Measurements from ENCODE around the gene CRACDL. TPM values are rescaled to one million over a fixed set of nuclear protein-coding genes. Genes with fewer than 3 reads are reported as not detected.
"Not testable (repeated sequence)": the region's sequence is repeated elsewhere in the genome, so short reads cannot be mapped to it uniquely, and the experiment has no call there.

Gene CRACDL
- polyA plus RNA-seq, 10 donors: 1.2 to 3.0 (median 1.8) TPM

DNA sequence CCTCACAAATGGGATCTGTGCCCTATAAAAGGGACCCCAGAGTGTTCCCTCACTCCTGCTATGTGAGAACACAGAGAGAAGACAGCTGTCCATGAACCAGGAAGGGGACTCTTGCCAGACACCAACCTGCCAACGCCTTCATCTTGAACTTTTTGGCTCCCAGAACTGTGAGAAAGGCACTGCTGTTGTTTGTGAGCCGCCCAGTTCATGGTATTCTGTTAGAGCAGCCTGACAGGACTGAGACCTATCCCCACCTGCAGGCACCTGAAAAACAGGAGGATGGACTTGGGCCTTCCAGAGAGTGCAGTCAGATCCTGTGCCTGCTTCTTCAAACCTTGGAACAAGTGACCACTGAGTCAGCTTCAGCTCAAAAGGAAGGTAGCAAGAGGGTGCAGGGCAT lies 51.4 kb downstream of the CRACDL start:
- DNase-seq: no peak

GRCh38 chr2:98883780-98884211 lies 52.2 kb downstream of the CRACDL start:
- no peak for DNase-seq

- DNase-seq: no peak
Measured at GRCh38 chr2:98882971-98883779, 52.9 kb downstream of the CRACDL start.

DNA sequence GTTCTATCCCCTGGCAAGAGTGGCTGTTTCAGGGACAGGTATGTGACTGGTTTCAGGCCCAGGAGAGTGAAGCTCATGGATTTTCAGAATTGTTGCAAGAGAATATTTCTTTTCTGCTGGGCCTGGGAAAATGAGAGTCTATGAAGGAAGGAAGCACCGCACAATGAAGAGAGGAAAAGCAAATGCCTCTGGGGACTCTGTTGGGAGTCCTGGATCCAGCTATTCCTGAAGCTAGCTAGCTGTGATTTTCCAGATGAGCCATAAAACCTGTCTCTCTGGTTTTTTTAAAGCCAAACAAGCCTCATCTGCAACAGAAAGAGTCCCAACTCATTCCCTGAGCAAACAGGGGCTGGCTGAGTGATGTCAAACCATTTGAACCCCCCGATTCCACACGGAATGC lies 53.7 kb downstream of the CRACDL start:
- DNase-seq: no peak

- DNase-seq: no peak
Measured at GRCh38 chr2:98881153-98881650, 54.8 kb downstream of the CRACDL start.

GRCh38 chr2:98880266-98881152 lies 55.5 kb downstream of the CRACDL start:
- DNase-seq: no peak

DNA sequence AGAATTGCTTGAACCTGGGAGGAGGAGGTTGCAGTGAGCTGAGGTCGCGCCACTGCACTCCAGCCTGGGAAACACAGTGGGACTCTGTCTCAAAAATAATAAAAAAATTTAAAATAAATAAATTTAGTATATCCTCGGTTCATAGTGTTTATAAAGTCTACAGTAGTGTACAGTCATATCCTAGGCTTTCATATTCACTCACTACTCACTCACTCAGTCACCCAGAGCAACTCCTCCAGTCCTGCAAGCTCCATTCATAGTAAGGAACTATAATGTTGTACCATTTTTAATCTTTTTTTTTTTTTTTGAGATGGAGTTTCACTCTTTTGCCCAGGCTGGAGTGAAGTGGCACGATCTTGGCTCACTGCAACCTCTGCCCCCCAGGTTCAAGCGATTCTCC lies 58.4 kb downstream of the CRACDL start:
- not testable (repeated sequence) for DNase-seq

DNA sequence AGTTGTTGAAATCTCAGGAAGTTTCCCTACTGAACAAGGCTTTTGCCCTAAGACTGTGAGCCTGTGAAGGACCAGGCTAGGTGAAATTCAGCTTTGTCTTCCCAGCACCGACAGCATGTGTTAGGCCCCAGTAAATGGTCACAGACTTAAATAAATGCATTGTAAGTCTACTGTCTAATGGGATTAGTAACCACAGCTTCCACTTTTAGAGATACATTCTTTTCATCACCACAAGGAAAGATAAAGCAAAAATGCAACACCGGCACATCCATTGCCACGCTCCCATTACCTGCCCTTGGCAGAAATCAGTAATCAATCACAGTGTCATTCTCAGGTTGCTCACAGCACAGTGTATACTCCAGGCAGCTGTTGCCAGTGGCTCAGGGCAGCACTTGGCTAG lies 59.3 kb downstream of the CRACDL start:
- DNase-seq: no peak

- no peak for DNase-seq
Measured at GRCh38 chr2:98875746-98876145, 60.3 kb downstream of the CRACDL start.

GRCh38 chr2:98875081-98875728 lies 60.8 kb downstream of the CRACDL start:
- no peak for DNase-seq

- DNase-seq: no peak
Measured at GRCh38 chr2:98874186-98874689, 61.8 kb downstream of the CRACDL start.

DNA sequence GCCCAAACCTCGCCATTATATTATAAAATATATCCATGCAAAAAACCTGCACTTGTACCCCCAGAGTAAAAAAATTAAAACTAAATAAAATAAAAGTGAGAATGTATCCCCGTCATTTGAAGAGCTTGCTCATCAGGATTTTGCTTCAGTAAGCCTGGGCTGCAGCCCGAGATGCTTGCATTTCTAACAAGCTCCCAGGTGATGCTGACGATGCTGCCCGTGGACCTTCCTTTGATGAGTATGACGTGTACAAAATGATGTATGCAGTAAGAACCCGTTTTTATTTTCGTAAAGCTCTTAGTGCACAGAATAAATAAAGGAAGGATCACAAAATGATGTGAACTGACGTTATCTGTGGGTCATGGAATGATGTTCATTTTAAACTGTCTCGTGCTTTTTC lies 63.5 kb downstream of the CRACDL start:
- no peak for DNase-seq

DNA sequence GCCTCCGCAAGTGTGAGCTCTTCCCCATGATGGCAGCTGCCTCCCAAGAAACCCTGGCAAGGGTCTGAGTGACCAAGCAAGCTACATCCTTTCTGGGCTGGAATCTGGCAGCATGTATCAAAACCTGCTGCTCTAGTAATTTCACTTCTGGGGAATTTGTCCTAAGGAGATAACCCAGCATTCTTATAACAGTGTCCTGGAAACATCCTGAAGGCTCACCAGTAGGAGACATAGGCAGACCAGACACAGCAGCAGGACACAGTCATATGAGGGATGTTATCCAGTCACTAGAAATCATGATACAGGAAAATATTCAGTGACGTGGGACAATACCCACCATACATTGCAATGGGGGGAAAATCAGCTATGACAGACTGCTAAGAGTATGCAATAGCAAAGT lies 64.5 kb downstream of the CRACDL start:
- no peak for DNase-seq

GRCh38 chr2:98870516-98871158 lies 65.4 kb downstream of the CRACDL start:
- DNase-seq: no peak

GRCh38 chr2:98869870-98870269 lies 66.2 kb downstream of the CRACDL start:
- peak; percentile 12 to 25 (median 12) for DNase-seq

DNA sequence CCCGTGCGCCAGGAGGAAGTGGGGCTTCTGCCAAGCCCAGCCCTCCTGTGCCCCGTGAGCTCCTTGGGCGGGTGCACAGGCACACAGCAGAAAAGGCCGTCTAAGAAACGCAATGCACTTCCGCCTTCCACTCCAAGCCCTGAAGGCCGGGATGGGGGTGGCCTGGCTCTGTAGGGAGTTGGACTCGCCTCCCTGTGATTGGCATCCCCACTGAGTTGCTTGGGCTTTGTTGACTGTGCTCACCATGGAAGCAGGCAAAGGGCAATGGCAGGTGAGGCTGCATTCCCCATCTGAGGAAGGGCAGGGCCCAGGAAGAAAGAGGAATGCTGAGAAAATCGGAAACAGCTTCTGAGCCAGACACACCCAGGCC lies 66.8 kb downstream of the CRACDL start:
- no peak for DNase-seq

DNA sequence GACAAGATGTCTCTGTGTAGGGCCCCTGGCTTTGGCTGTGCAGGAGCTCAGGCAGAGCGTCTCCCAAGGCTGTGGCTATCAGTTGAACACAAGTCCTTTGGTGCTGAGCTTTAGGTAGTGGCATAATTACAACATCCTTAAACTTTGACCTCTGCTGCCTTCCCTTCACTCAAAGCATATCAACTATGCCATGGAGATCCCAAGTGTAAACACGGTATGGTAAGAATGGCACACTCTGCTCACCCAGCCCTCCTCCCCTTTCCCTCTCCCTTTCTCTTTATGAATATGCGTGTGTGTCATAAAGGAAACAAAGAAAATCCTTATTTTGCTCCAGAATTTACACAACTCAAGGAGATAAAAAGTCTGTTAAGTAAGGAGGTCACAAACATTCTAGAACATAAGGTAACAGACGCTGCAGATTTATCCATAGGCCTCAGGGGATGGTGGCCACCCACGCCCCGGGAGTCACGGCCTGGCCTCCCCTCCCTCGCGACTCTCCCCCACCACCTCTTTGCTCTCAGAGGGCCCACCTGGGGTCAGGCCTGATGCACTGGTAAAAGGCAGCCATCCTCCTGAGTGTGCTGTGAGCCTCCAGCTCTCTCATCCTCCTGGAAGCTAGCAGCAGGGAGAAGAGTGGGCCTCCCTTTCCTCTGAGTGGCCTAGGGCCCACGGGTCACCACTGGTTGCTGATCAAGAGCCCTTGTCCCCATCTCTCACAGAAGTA lies 67.3 kb downstream of the CRACDL start:
- DNase-seq: no peak

DNA sequence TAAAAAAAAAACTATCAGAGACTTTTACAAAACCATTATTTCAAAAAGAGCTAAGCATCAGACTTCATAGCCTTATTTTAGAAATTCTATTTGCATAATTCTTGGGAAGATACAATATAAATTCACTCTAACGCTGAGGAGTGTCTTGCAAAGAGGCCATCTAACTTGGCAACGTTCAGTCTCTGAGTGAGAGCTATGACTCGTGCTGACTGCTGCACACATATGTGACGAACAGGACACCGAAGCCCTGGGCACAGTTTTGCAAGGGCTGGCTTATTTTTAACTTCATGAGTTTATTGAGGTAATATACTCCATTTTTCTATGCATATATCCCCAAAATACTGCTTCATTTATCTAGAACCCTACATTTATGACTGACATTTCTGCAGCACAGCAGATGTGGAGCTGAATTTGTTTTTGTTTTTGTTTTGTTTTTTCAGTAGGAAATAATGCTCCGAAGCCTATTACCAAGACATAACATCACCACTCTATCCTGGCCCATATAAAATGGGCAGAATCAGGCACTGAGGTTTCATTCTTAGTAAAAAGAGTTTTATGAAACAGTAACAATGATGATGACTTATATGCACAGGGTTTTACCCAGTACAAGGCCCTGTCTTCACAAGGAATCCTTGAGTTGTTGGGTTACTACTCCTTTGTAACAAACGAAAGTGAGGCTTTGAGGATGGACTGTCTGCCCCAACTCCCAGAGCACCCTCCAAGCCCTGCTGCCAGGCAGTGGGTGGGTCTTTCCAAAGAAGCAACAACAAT lies 68.3 kb downstream of the CRACDL start:
- DNase-seq: peak in 1 of 3 donors; percentile 2

DNA sequence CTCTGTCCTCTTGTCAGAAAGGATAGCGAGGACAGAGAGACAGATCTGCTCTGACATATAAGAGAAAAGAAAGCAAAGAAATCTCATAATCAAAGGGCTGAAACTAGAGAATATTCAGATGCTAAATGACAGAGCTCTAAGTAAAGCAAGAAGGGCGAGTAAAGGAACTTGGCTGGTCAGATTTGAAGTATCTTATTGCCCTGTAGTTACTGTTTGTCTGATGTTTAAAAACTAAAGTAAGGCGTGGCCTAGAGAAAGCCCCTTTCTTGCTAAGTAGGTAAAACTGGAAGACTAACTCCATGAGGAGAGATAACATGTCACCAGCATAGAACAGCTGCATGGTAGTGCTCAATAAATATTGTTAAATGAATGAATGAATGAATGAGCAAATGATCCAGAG lies 70.0 kb downstream of the CRACDL start:
- DNase-seq: no peak

DNA sequence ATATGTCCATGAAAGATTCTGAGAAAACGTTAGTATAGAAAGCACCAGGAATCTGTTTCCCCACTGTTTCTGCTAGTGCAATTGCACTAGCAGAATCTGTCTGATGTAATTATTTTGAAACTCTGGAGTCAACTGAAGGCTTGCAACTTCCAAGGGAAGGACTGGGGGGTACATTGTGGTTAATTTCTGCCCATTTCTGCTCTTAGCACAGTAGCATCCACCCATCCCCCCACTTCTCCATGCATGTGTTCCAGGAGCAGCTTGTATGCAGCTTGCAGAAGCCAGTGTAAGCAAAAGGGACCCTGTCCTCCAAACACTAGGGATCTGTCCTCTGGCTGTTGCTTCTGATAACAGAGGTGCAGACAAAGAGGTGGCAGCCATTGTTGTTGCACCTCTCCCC lies 74.4 kb downstream of the CRACDL start:
- DNase-seq: no peak
